ENCODE data around the gene CCDC88A. TPM values are rescaled to one million over a fixed set of nuclear protein-coding genes. Genes with fewer than 3 reads are reported as not detected.
"Not testable (repeated sequence)": the region's sequence is repeated elsewhere in the genome, so short reads cannot be mapped to it uniquely, and the experiment has no call there.

The CCDC88A gene
- total and polyA plus RNA-seq, 3 donors from 2014 or later = 26.5 to 180 (median 121) TPM

DNA sequence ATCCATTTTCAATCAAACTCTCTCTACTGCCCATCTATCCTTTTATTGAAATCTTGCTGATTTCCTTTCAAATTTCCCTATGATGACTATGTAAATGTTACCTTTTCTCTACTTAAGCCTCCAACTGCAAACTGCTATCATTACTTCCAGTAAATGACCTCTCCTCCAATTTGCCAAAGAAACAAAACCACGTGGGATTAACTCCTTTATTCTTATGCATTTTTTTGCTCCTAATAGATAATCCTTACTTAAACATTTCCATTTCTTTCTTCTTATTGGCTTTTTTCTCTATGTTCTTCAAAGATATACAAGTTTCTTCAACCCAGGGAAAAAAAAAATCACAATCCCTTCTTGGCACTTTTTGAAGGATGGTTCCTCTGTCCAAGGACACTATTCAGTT, 61.2 kb downstream of the CCDC88A start:
- 79% methylated on average over 1 of the region's 1 CpG for WGBS, 2 donors

DNA sequence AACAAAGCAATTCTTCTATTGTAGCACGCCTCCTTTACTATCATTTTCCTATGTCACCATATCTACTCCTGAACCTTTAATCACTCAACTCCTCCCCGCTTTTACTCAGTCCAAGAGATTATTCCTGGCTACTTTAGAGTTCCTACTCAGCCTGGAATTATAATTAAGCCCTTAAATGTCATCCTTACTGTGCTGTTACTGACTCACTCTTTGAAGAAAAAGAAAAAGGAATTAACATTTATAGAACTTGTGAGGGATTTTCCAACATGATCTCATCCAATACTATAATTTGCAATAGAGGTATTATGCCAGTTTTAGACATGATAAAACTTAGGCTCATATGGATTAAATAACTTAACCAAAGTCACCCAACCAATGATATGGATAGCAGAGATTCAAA, 61.7 kb downstream of the CCDC88A start:
- 73 to 77% methylated on average over 2 of the region's 2 CpGs for WGBS, 2 donors
- no peaks in the 10 kb centered on the region for H3K9me3 ChIP-seq
- no peaks in the 10 kb centered on the region for H3K27me3 ChIP-seq
- intact Hi-C loops (cut with DNase I; ENCODE audit: low total_unique reads) = no loop called here
- no peak for DNase-seq
- H3K4me1 ChIP-seq = no peaks in the 10 kb centered on the region
- no peaks in the 10 kb centered on the region for H3K36me3 ChIP-seq (ENCODE audit: low read depth, missing control alignments)
- no peak for TF ChIP-seq POLR2A (IDR thresholded peaks at IDR 0.05)
- TF ChIP-seq, protein P1, sequence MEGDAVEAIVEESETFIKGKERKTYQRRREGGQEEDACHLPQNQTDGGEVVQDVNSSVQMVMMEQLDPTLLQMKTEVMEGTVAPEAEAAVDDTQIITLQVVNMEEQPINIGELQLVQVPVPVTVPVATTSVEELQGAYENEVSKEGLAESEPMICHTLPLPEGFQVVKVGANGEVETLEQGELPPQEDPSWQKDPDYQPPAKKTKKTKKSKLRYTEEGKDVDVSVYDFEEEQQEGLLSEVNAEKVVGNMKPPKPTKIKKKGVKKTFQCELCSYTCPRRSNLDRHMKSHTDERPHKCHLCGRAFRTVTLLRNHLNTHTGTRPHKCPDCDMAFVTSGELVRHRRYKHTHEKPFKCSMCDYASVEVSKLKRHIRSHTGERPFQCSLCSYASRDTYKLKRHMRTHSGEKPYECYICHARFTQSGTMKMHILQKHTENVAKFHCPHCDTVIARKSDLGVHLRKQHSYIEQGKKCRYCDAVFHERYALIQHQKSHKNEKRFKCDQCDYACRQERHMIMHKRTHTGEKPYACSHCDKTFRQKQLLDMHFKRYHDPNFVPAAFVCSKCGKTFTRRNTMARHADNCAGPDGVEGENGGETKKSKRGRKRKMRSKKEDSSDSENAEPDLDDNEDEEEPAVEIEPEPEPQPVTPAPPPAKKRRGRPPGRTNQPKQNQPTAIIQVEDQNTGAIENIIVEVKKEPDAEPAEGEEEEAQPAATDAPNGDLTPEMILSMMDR (IDR thresholded peaks at IDR 0.05) = no peak
- no peak overlapping the region for H3K27ac ChIP-seq
- H3K4me3 ChIP-seq = no peak overlapping the region

More for the DNA sequence above, 61.2 kb downstream of the CCDC88A start:
- Histone ChIP-seq H3K27ac (no peak overlapping the region), H3K27me3 (no peaks in the 10 kb centered on the region), H3K36me3 (ENCODE audit: low read depth, missing control alignments) (no peaks in the 10 kb centered on the region), H3K4me3 (no peak overlapping the region), H3K4me1 (no peaks in the 10 kb centered on the region), H3K9me3 (no peaks in the 10 kb centered on the region)
- TF ChIP-seq POLR2A (IDR thresholded peaks at IDR 0.05) = no peak
- TF ChIP-seq, protein P1 (IDR thresholded peaks at IDR 0.05) = no peak
- intact Hi-C loops (cut with DNase I; ENCODE audit: low total_unique reads) = no loop called here
- DNase-seq = no peak

DNA sequence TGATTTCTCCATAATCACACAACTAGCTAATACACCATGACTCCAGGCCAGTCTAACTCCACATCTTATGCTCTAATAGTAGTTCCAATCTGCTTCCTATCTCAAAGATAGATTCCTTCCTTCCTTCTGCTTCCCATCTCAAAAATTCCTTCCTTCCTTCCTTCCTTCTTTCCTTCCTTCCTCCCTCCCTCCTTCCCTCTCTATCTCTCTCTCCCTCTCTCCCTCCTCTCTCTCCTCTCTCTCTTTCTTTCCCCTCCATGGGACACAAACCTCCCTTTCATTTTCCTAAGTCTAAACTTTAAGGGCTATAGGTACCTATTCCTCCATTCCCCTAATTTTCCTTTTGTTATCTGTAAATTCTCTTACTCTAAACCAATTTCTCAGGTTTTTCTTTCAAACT, 62.5 kb downstream of the CCDC88A start:
- TF ChIP-seq, protein P1 (IDR thresholded peaks at IDR 0.05) = no peak
- no peak for TF ChIP-seq POLR2A (IDR thresholded peaks at IDR 0.05)
- intact Hi-C loops (cut with DNase I; ENCODE audit: low total_unique reads) = no loop called here
- no peaks in the 10 kb centered on the region for H3K36me3 ChIP-seq (ENCODE audit: low read depth, missing control alignments)

DNA sequence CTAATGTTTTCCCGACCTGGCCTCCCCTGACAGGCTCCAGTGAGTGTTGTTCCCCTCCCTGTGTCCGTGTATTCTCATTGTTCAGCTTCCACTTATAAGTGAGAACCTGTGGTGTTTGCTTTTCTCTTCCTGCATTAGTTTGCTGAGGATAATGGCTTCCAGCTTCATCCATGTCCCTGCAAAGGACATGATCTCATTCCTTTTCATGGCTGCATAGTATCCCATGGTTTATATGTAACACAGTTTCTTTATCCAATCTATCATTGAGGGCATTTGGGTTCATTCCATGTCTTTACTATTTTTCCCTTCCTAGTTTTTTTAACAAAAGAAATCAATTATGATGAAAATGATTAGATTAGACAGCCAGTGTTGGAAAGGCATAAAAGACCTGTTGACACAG, 63.5 kb downstream of the CCDC88A start:
- H3K27ac ChIP-seq; H3K36me3 ChIP-seq (ENCODE audit: low read depth, missing control alignments); H3K4me3 ChIP-seq; H3K9me3 ChIP-seq; DNase-seq; H3K27me3 ChIP-seq; H3K4me1 ChIP-seq; intact Hi-C loops (cut with DNase I; ENCODE audit: low total_unique reads): not testable (repeated sequence)
- WGBS, 2 donors = 89 to 93% methylated on average over 2 of the region's 2 CpGs

More for the DNA sequence above, 62.5 kb downstream of the CCDC88A start:
- no peaks in the 10 kb centered on the region for H3K27me3 ChIP-seq
- no peak for DNase-seq
- no peak overlapping the region for H3K27ac ChIP-seq
- no peaks in the 10 kb centered on the region for H3K9me3 ChIP-seq
- no peaks in the 10 kb centered on the region for H3K4me1 ChIP-seq
- H3K4me3 ChIP-seq = no peak overlapping the region

DNA sequence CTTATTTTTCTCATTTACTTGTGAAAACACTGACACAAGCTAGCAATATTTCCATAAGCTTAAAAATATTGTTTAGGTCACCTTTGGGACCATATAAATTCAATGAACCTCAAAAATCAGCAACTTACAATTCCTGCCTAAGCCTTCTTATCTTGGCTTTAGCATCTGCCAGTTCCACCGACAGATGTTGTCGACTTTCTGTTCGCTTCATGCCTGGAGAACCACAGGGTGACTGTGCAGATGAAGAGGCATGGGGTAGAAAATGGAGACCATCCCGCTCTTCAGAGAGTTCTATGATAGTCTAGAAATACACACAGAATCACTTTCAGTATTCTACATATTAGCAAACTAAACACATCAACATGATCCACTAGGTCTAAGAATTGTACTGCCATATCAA, 64.2 kb downstream of the CCDC88A start:
- Histone ChIP-seq H3K9me3 (no peaks in the 10 kb centered on the region), H3K27ac (no peak overlapping the region), H3K27me3 (no peaks in the 10 kb centered on the region), H3K36me3 (ENCODE audit: low read depth, missing control alignments) (no peaks in the 10 kb centered on the region), H3K4me3 (no peak overlapping the region), H3K4me1 (no peaks in the 10 kb centered on the region)
- no peak for TF ChIP-seq POLR2A (IDR thresholded peaks at IDR 0.05)
- TF ChIP-seq, protein P1 (IDR thresholded peaks at IDR 0.05) = no peak
- intact Hi-C loops (cut with DNase I; ENCODE audit: low total_unique reads) = no loop called here
- WGBS, 2 donors = 99 to 100% methylated on average over 4 of the region's 4 CpGs
- DNase-seq = no peak

Data from testis (tissue), 3 donors.